Hepatocyte (in vitro differentiated cells): ENCODE measurements around the gene C5orf15. TPM values are rescaled to one million over a fixed set of nuclear protein-coding genes. Genes with fewer than 3 reads are reported as not detected.

Source experiments
- DNase-seq: peaks from one replicate; pipeline ENCODE4 v3.0.0-alpha.2; 2016; ENCODE audit warnings: low spot score
- H2AFZ ChIP-seq: fragments of 200-600 bp; sonication (generic); 2 replicates; pipeline ENCODE4 v1.6.0; 2016; ENCODE audit warnings: antibody characterized with exemption, mild to moderate bottlenecking
- H3K27ac ChIP-seq: fragments of 200-600 bp; sonication (generic); 2 replicates; pipeline ENCODE4 v1.5.1; 2016; ENCODE audit warnings: mild to moderate bottlenecking
- H3K27me3 ChIP-seq: fragments of 200-600 bp; sonication (generic); 2 replicates; pipeline ENCODE4 v1.6.1; 2016
- H3K36me3 ChIP-seq: fragments of 200-600 bp; sonication (generic); replicated peaks from 2 replicates; pipeline ENCODE4 v1.5.1; 2016; ENCODE audit warnings: low read depth; ENCODE audit not compliant: insufficient read depth
- H3K4me1 ChIP-seq: fragments of 200-600 bp; sonication (generic); 2 replicates; pipeline ENCODE4 v1.5.1; 2016; ENCODE audit warnings: mild to moderate bottlenecking, moderate library complexity; ENCODE audit not compliant: insufficient read depth
- H3K4me2 ChIP-seq: fragments of 200-600 bp; sonication (generic); 2 replicates; pipeline ENCODE4 v1.6.0; 2016
- H3K4me3 ChIP-seq: fragments of 200-600 bp; sonication (generic); 2 replicates; pipeline ENCODE4 v1.5.1; 2016; ENCODE audit warnings: mild to moderate bottlenecking
- H3K79me2 ChIP-seq: fragments of 200-600 bp; sonication (generic); 2 replicates; pipeline ENCODE4 v1.6.0; 2017; ENCODE audit warnings: mild to moderate bottlenecking
- H3K9me2 ChIP-seq: fragments of 200-600 bp; sonication (generic); replicated peaks from 2 replicates; pipeline ENCODE4 v1.6.0; 2017; ENCODE audit warnings: mild to moderate bottlenecking; ENCODE audit not compliant: insufficient read depth
- H3K9me3 ChIP-seq: fragments of 200-600 bp; sonication (generic); 2 replicates; pipeline ENCODE4 v1.5.1; 2016; ENCODE audit warnings: low read depth, mild to moderate bottlenecking
- H4K20me1 ChIP-seq: fragments of 200-600 bp; sonication (generic); 2 replicates; pipeline ENCODE4 v1.6.0; 2016; ENCODE audit warnings: mild to moderate bottlenecking; ENCODE audit not compliant: insufficient read depth, poor library complexity, severe bottlenecking
- CTCF ChIP-seq: fragments of 200-600 bp; sonication (generic); IDR thresholded peaks from 2 replicates; pipeline ENCODE4 v1.5.1; 2016; ENCODE audit warnings: antibody characterized with exemption, mild to moderate bottlenecking; ENCODE audit not compliant: poor library complexity
- EZH2 ChIP-seq: fragments of 200-600 bp; sonication (generic); IDR thresholded peaks from 2 replicates; pipeline ENCODE4 v1.6.1; 2016; ENCODE audit warnings: antibody characterized with exemption, mild to moderate bottlenecking, borderline replicate concordance
- EZH2phosphoT487 ChIP-seq: fragments of 200-600 bp; sonication (generic); IDR thresholded peaks from one replicate; pipeline ENCODE4 v1.6.1; 2018; ENCODE audit warnings: antibody characterized with exemption, mild to moderate bottlenecking, low read depth, moderate library complexity; ENCODE audit not compliant: unreplicated experiment, severe bottlenecking
- WGBS: methylation state at CpG from one replicate; pipeline ENCODE4 v1.1.6; 2016; ENCODE audit warnings: low lambda C conversion rate; ENCODE audit errors: missing lambda C conversion rate; 5-methylcytosine and 5-hydroxymethylcytosine counted together
- polyA plus RNA-seq: library from polyadenylated mRNA; unstranded; fragments of >200 nt; fragmentation: Nextera tagmentation; extraction: Ambion mirVana; gene quantifications from 2 replicates; pipeline ENCODE4 v1.2.1, GENCODE V29; 2016
- total RNA-seq: library from RNA; depleted of rRNA; stranded (reverse); fragments of >200 nt; gene quantifications from 2 replicates; pipeline ENCODE4 v1.2.3, GENCODE V29; 2014

Gene C5orf15
- total and polyA plus RNA-seq, 2 experiments from 2014 or later = 76.6 to 124 TPM

- TF ChIP-seq CTCF (no peak), EZH2phosphoT487 (no peak), EZH2 (no peak)
- WGBS = 92% methylated on average over 2 of the region's 5 CpGs
- no peaks in the 10 kb centered on the region for H3K27me3 ChIP-seq
Observed at GRCh38 chr5:133935667-133935940, 32.8 kb downstream of the C5orf15 start.

GRCh38 chr5:133934822-133935666 is 33.4 kb downstream of the C5orf15 start:
- no peak overlapping the region for H3K27ac ChIP-seq
- H3K4me3 ChIP-seq = no peak overlapping the region
- H3K27me3 ChIP-seq = no peaks in the 10 kb centered on the region
- no peaks in the 10 kb centered on the region for H3K79me2 ChIP-seq
- H3K9me2 ChIP-seq = no peaks in the 10 kb centered on the region
- no peak overlapping the region for H2AFZ ChIP-seq
- WGBS = 92% methylated on average over 5 of the region's 5 CpGs
- H4K20me1 ChIP-seq = no peaks in the 10 kb centered on the region
- H3K4me2 ChIP-seq = no peak overlapping the region
- no peak for TF ChIP-seq EZH2phosphoT487
- TF ChIP-seq EZH2 = no peak
- TF ChIP-seq CTCF = no peak
- peaks cover 8% of the 10 kb centered on the region for H3K4me1 ChIP-seq
- H3K36me3 ChIP-seq = no peaks in the 10 kb centered on the region
- no peaks in the 10 kb centered on the region for H3K9me3 ChIP-seq
- DNase-seq = no peak

More at GRCh38 chr5:133935667-133935940, 32.8 kb downstream of the C5orf15 start:
- Histone ChIP-seq H4K20me1 (no peaks in the 10 kb centered on the region), H3K4me2 (no peak overlapping the region), H3K9me2 (no peaks in the 10 kb centered on the region), H3K9me3 (no peaks in the 10 kb centered on the region), H3K79me2 (no peaks in the 10 kb centered on the region), H3K27ac (no peak overlapping the region), H3K36me3 (no peaks in the 10 kb centered on the region), H3K4me1 (peaks cover 8% of the 10 kb centered on the region), H3K4me3 (no peak overlapping the region), H2AFZ (no peak overlapping the region)
- DNase-seq = no peak

- H3K27ac ChIP-seq = no peak overlapping the region
- 90% methylated on average over 5 of the region's 5 CpGs for WGBS
- no peaks in the 10 kb centered on the region for H4K20me1 ChIP-seq
- no peak for TF ChIP-seq EZH2phosphoT487
- no peak for TF ChIP-seq EZH2
- no peak overlapping the region for H3K4me3 ChIP-seq
- H3K4me1 ChIP-seq = peaks cover 8% of the 10 kb centered on the region
- H3K27me3 ChIP-seq = no peaks in the 10 kb centered on the region
- no peaks in the 10 kb centered on the region for H3K9me2 ChIP-seq
- H3K4me2 ChIP-seq = no peak overlapping the region
- DNase-seq = no peak
- H3K9me3 ChIP-seq = no peaks in the 10 kb centered on the region
- H2AFZ ChIP-seq = no peak overlapping the region
- H3K79me2 ChIP-seq = no peaks in the 10 kb centered on the region
- H3K36me3 ChIP-seq = no peaks in the 10 kb centered on the region
Observed at GRCh38 chr5:133934311-133934710, 34.1 kb downstream of the C5orf15 start.

- no peak overlapping the region for H3K27ac ChIP-seq
- no peaks in the 10 kb centered on the region for H3K36me3 ChIP-seq
- H3K4me1 ChIP-seq = peaks cover 8% of the 10 kb centered on the region
- no peak overlapping the region for H2AFZ ChIP-seq
- H3K9me2 ChIP-seq = no peaks in the 10 kb centered on the region
- WGBS = 88% methylated on average over 9 of the region's 12 CpGs
- no peak overlapping the region for H3K4me3 ChIP-seq
- no peak for TF ChIP-seq EZH2
- no peak for TF ChIP-seq EZH2phosphoT487
- TF ChIP-seq CTCF = no peak
- H3K4me2 ChIP-seq = no peak overlapping the region
- H3K9me3 ChIP-seq = no peaks in the 10 kb centered on the region
- no peaks in the 10 kb centered on the region for H4K20me1 ChIP-seq
- no peaks in the 10 kb centered on the region for H3K79me2 ChIP-seq
- no peaks in the 10 kb centered on the region for H3K27me3 ChIP-seq
- no peak for DNase-seq
Observed at GRCh38 chr5:133933670-133934295, 34.6 kb downstream of the C5orf15 start.
